Stomach (tissue), 9 donors: Measurements from ENCODE around the gene MIS18A. TPM values are rescaled to one million over a fixed set of nuclear protein-coding genes. Genes with fewer than 3 reads are reported as not detected.

Experiments used
- DNase-seq, 2 donors: peaks; one replicate each; pipeline versions ENCODE4 v3.0.0 to v3.0.0-alpha.2; 2013 to 2019
- H3K27ac ChIP-seq, 5 donors: fragments of 200-600 bp in 4 of 5; sonication (generic) in 4 of 5; one replicate each; pipeline ENCODE4 v1.5.1; 2013 to 2019; ENCODE audit warnings: mild to moderate bottlenecking in 1 of 5, moderate library complexity in 1 of 5
- H3K27me3 ChIP-seq, 3 donors: fragments of 200-600 bp; sonication (generic); one replicate each; pipeline ENCODE4 v1.5.1; 2017 to 2019; ENCODE audit warnings: mixed run types in 1 of 3
- H3K36me3 ChIP-seq, 4 donors: fragments of 200-600 bp; sonication (generic); 1 replicate in 3 of 4; 2 replicates in 1 of 4; pipeline ENCODE4 v1.5.1; 2016 to 2019
- H3K4me1 ChIP-seq, 4 donors: fragments of 200-600 bp; sonication (generic); one replicate each; pipeline ENCODE4 v1.5.1; 2016 to 2019
- H3K4me3 ChIP-seq, 4 donors: fragments of 200-600 bp; sonication (generic) in 3 of 4; one replicate each; pipeline ENCODE4 v1.5.1; 2016 to 2019; ENCODE audit warnings: mild to moderate bottlenecking in 1 of 4
- H3K9me3 ChIP-seq, 4 donors: fragments of 200-600 bp; sonication (generic); one replicate each; pipeline ENCODE4 v1.5.1; 2016 to 2019
- CTCF ChIP-seq, 7 experiments: fragments of 450-650 bp in 4 of 7; fragments of 200-600 bp in 3 of 7; sonication (generic) in 3 of 7; IDR thresholded peaks; one replicate each; pipeline ENCODE4 v1.5.1; 2016 to 2019; ENCODE audit warnings: antibody characterized with exemption in 7 of 7, control low read depth in 2 of 7, mild to moderate bottlenecking in 1 of 7
- POLR2A ChIP-seq, 4 donors: fragments of 450-650 bp; IDR thresholded peaks; one replicate each; pipeline ENCODE4 v1.6.1; 2016; ENCODE audit warnings: antibody characterized with exemption in 4 of 4, control low read depth in 2 of 4, mild to moderate bottlenecking in 1 of 4, moderate library complexity in 1 of 4
- POLR2AphosphoS5 ChIP-seq, 3 donors: sonication (generic); formaldehyde crosslinking; IDR thresholded peaks; one replicate each; pipeline ENCODE4 v1.6.1; 2016; ENCODE audit warnings: antibody characterized with exemption in 3 of 3
- WGBS, 5 donors: extraction: QIAGEN DNeasy Blood & Tissue Kit in 3 of 5; methylation state at CpG; one replicate each; pipeline versions ENCODE4 v1.1.5 to v1.1.7; 2013 to 2018; 5-methylcytosine and 5-hydroxymethylcytosine counted together
- intact Hi-C: fragments of 100-400 bp; cut with DNase I; formaldehyde crosslinking; loops from one replicate; pipeline ENCODE4 v1.15.1; 2023; ENCODE audit warnings: low total_unique reads
- polyA plus RNA-seq, 3 donors: library from polyadenylated mRNA; stranded (reverse); fragments of 200-250 nt; gene quantifications; one replicate each; pipeline ENCODE4 v1.2.3, GENCODE V29; 2013
- total RNA-seq, 5 donors: library from RNA; depleted of rRNA; stranded (reverse); fragments of >200 nt; gene quantifications; one replicate each; pipeline versions ENCODE4 v1.1.0 to v1.2.3, GENCODE V29; 2014 to 2016
- donor health status: healthy with polysubstance abuse.
- donor health status: Bipolar disorder and iron deficiency.
- donor health status: healthy.

MIS18A gene
- total and polyA plus RNA-seq, 8 donors = 1.4 to 10.7 (median 8.0) TPM; not detected in 2

DNA sequence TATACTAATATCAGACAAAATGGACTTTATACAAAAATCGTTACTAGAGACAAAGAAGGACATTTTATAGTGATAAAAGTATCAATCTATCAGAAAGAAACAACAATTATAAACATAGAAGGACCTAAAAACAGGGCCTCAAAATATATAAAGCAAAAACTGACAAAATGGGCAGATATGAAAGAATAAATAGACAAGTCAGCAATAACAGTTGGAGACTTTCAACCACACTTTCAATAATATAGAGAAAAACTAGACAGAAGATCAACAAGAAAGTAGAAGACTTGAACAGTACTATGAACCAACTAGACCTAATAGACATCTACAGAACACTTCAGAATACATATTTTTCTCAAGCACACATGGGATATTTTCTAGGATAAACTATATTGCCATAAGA is 52.4 kb downstream of the MIS18A start:
- H3K9me3 ChIP-seq = peaks cover 0 to 16% (median 8%) of the 10 kb centered on the region in 4 donors
- no peak overlapping the region for H3K4me3 ChIP-seq
- 59 to 87% (median 77%) methylated on average over 1 of the region's 1 CpG for WGBS, 5 donors
- no peaks in the 10 kb centered on the region for H3K36me3 ChIP-seq
- H3K27me3 ChIP-seq = no peaks in the 10 kb centered on the region
- no peak for DNase-seq
- no peaks in the 10 kb centered on the region for H3K4me1 ChIP-seq
- TF ChIP-seq POLR2A (IDR thresholded peaks at IDR 0.05) (no peak), POLR2AphosphoS5 (IDR thresholded peaks at IDR 0.05) (no peak), CTCF (IDR thresholded peaks at IDR 0.05) (no peak)
- no peak overlapping the region for H3K27ac ChIP-seq
- intact Hi-C loops = no loop called here

Other genes starting within 250 kb of the MIS18A start
- under 1 TPM in 1 of 5 donors, not detected in 4; 0.55 TPM for gene MRAP, start 19.8 kb upstream of the MIS18A start, total RNA-seq
- under 1 TPM in 1 of 3 donors, not detected in 2; 0.30 TPM for gene MRAP, start 19.8 kb upstream of the MIS18A start, polyA plus RNA-seq
- 10 to 100 TPM in 4 of 5 donors, 1 to 10 TPM in 1; 9.3 to 16.3 (median 15.4) TPM for gene URB1, start 114.0 kb upstream of the MIS18A start, total RNA-seq
- gene URB1, start 114.0 kb upstream of the MIS18A start, polyA plus RNA-seq = 1 to 10 TPM; 1.2 to 3.4 (median 1.9) TPM
- 100 to 1,000 TPM in 1 of 5 donors, 10 to 100 TPM in 4; 10.6 to 142 (median 48.7) TPM for gene EVA1C, start 133.7 kb upstream of the MIS18A start, total RNA-seq
- 10 to 100 TPM; 18.2 to 39.1 (median 33.6) TPM for gene EVA1C, start 133.7 kb upstream of the MIS18A start, polyA plus RNA-seq